Spinal cord (tissue), 10 donors: Measurements from ENCODE around the gene DCTN5. TPM values are rescaled to one million over a fixed set of nuclear protein-coding genes. Genes with fewer than 3 reads are reported as not detected.
"Not testable (repeated sequence)": the region's sequence is repeated elsewhere in the genome, so short reads cannot be mapped to it uniquely, and the experiment has no call there.

Source experiments
- DNase-seq, 6 donors: peaks; one replicate each; pipeline versions ENCODE4 v3.0.0 to v3.0.0-alpha.2; 2013 to 2015; ENCODE audit warnings: low spot score in 6 of 6, low read depth in 4 of 6
- H3K27ac ChIP-seq: one replicate; pipeline ENCODE4 v1.5.1; 2013; ENCODE audit warnings: low read depth, low read length, control low read depth
- H3K27me3 ChIP-seq: one replicate; pipeline ENCODE4 v1.6.1; 2013; ENCODE audit warnings: low read length; ENCODE audit not compliant: control insufficient read depth, insufficient read depth
- H3K36me3 ChIP-seq: one replicate; pipeline ENCODE4 v1.6.1; 2013; ENCODE audit warnings: low read length; ENCODE audit not compliant: control insufficient read depth, insufficient read depth
- H3K4me1 ChIP-seq: one replicate; pipeline ENCODE4 v1.6.1; 2013; ENCODE audit warnings: low read length; ENCODE audit not compliant: control insufficient read depth, insufficient read depth
- H3K4me3 ChIP-seq: one replicate; pipeline ENCODE4 v1.5.1; 2013; ENCODE audit warnings: low read depth, low read length, control low read depth
- H3K9me3 ChIP-seq: one replicate; pipeline ENCODE4 v1.6.1; 2013; ENCODE audit warnings: low read length; ENCODE audit not compliant: control insufficient read depth, insufficient read depth
- WGBS: methylation state at CpG from one replicate; pipeline ENCODE4 v1.1.5; 2013; ENCODE audit warnings: missing lambda C conversion rate; ENCODE audit not compliant: insufficient coverage; 5-methylcytosine and 5-hydroxymethylcytosine counted together
- polyA plus RNA-seq, 2 donors: library from polyadenylated mRNA; unstranded; fragments of 120-200 nt; gene quantifications; one replicate each; pipeline ENCODE4 v1.2.1, GENCODE V29; 2013; ENCODE audit not compliant: insufficient read length in 2 of 2
- total RNA-seq, 2 donors: library from RNA; depleted of rRNA in 1 of 2; stranded (reverse); fragments of 120-200 nt in 1 of 2; fragments of >200 nt in 1 of 2; gene quantifications; one replicate each; pipeline versions ENCODE4 v1.2.3 to v1.2.4, GENCODE V29; 2013 to 2014
- donor health status: healthy.

Gene DCTN5
- total and polyA plus RNA-seq, 4 donors, result 53.2 to 67.9 (median 59.5) TPM

DNA sequence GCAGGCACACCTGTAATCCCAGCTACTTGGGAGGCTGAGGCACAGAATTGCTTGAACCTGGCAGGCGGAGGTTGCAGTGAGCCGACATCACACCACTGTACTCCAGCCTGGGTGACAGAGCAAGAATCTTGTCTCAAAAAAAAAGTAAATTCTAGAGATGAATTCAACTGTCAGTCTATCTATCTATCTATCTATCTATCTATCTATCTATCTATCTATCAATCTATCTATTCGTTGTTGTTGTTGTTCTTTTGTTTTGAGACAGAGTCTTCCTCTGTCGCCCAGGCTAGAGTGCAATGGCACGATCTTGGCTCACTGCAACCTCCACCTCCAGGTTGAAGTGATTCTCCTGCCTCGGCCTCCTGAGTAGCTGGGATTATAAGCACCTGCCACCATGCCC lies 30.4 kb upstream of the DCTN5 start:
- not testable (repeated sequence) for H3K27ac ChIP-seq, H3K4me3 ChIP-seq, H3K27me3 ChIP-seq, H3K4me1 ChIP-seq, DNase-seq, H3K9me3 ChIP-seq
- peaks cover 31% of the 10 kb centered on the region for H3K36me3 ChIP-seq
- 100% methylated on average over 4 of the region's 6 CpGs for WGBS

DNA sequence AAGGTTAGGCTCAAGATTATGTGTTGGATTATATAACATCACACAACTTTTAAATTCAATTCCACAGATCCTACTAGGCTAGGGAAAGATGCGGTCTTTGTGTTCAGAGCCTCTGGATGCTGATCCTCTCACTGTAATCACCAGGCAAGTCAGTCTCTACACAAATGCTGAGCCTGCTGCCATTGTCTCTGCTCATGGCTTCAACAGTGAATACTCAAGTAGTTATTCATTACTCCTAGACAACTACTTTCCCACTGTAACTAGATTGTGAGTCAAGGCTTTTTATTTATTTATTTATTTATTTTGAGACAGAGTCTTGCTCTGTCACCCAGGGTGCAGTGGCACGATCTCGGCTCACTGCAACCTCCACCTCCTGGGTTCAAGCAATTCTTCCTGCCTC lies 29.3 kb upstream of the DCTN5 start:
- Histone ChIP-seq H3K9me3 (no peaks in the 10 kb centered on the region), H3K36me3 (peaks cover 24% of the 10 kb centered on the region), H3K27me3 (no peaks in the 10 kb centered on the region), H3K4me3 (no peak overlapping the region), H3K27ac (no peak overlapping the region), H3K4me1 (no peaks in the 10 kb centered on the region)
- 100% methylated on average over 1 of the region's 3 CpGs for WGBS
- no peak for DNase-seq

DNA sequence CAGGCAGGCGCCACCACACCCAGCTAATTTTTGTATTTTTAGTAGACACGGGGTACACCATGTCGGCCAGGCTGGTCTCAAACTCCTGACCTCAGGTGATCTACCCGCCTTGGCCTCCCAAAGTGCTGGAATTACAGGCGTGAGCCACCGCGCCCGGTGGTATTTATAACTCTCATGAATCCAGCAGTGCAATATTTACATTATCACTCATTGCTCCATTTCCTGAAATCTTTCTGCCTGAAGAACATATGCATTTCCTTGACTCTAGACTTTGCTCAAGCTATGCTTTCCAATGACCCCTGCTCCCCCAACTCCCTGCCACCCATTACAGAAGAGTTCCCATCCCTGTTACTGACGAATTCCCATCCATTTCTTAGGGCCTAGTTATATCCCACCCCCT lies 25.5 kb upstream of the DCTN5 start:
- Histone ChIP-seq H3K9me3 (no peaks in the 10 kb centered on the region), H3K4me3 (no peak overlapping the region), H3K36me3 (peaks cover 43% of the 10 kb centered on the region), H3K27ac (no peak overlapping the region), H3K4me1 (no peaks in the 10 kb centered on the region), H3K27me3 (no peaks in the 10 kb centered on the region)
- no peak for DNase-seq
- 99% methylated on average over 9 of the region's 9 CpGs for WGBS

DNA sequence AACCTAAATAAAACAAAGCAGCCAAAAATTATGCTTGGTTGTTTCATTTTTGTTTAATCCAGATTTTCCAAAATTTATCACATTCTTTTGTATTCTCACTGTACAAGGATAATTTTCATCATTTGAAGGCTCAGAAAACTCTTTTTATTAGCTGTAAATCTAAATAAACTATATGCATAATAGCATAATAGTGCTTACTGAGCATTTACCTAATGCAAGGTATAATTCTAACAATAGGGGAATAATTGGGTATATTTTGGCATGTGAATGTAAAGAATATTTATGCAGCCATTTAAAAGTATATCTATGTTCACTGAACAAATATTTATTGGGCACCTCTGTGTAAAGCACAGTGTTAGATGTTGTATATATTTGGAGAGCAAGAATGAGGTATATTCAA lies 17.2 kb upstream of the DCTN5 start:
- no peak overlapping the region for H3K4me3 ChIP-seq
- no peak for DNase-seq
- no peaks in the 10 kb centered on the region for H3K4me1 ChIP-seq
- no peak overlapping the region for H3K27ac ChIP-seq
- no peaks in the 10 kb centered on the region for H3K9me3 ChIP-seq
- H3K27me3 ChIP-seq, result no peaks in the 10 kb centered on the region
- peaks cover 51% of the 10 kb centered on the region for H3K36me3 ChIP-seq

DNA sequence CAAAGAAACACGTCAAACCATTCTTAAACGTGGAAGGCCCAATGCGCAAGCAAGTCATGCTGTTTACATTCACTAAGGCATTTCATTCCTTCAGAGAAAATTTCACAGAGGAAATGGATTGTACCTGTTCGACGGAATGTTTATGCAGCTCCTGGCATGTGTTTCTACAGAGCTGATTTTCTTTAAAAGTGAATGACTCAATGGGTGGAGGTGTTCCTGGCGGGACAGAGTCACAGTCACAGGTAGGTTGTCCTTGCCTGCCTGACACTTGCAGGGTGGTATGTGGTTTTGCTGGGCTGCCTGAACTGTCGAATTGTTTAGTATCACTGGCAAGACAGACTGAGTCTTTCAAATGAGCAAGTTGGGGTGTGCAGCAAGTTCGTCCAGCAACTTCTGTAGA lies 11.8 kb upstream of the DCTN5 start:
- Histone ChIP-seq H3K27me3 (no peaks in the 10 kb centered on the region), H3K36me3 (peaks cover 44% of the 10 kb centered on the region), H3K9me3 (no peaks in the 10 kb centered on the region), H3K4me3 (no peak overlapping the region), H3K4me1 (no peaks in the 10 kb centered on the region), H3K27ac (no peak overlapping the region)
- DNase-seq, result no peak
- WGBS, result 92% methylated on average over 8 of the region's 8 CpGs

DNA sequence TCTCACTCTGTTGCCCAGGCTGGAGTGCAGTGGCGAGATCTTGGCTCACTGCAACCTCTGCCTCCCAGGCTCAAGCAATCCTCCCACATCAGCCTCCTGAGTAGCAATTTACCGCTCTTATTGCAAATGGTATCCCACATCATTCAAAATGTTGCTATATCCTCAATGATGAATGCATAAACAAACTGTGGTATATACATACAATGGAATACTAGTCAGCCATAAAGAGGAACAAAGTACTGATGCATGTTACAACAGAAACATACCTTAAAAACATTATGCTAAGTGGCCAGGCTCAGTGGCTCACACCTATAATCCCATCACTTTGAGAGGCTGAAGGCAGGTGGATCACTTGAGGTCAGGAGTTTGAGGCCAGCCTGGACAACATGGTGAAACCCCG lies 9.4 kb upstream of the DCTN5 start:
- not testable (repeated sequence) for H3K9me3 ChIP-seq, H3K4me1 ChIP-seq, H3K27me3 ChIP-seq, H3K4me3 ChIP-seq, H3K27ac ChIP-seq, DNase-seq
- peaks cover 32% of the 10 kb centered on the region for H3K36me3 ChIP-seq
- WGBS, result 90% methylated on average over 2 of the region's 3 CpGs

DNA sequence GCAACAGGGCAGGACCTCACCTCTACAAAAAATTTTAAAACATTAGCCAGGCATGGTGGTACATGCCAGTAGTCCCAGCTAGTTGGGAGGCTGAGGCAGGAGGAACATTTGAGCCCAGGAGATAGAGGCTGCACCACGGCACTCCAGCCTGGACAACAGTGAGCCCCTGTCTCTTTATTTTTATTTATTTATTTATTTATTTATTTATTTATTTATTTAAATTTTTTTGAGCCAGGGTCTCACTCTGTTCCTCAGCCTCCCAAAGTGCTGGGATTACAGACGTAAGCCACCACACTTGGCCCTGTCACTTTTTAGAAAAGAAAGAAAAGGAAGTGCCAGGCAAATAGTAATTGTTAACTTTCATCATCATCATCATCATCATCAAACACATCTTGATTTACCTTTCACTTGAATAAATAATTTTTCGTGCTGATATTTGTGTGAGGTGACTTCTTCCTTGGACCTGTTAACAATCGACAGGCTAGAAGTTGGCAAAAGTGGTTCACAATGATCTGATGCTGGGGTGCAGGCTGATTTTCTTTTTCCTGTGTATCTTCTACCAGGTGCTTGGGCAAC lies 6.7 kb upstream of the DCTN5 start:
- 89% methylated on average over 1 of the region's 4 CpGs for WGBS
- no peak for DNase-seq
- Histone ChIP-seq H3K27me3 (no peaks in the 10 kb centered on the region), H3K27ac (no peak overlapping the region), H3K4me3 (no peak overlapping the region), H3K4me1 (no peaks in the 10 kb centered on the region), H3K9me3 (no peaks in the 10 kb centered on the region), H3K36me3 (peaks cover 26% of the 10 kb centered on the region)

DNA sequence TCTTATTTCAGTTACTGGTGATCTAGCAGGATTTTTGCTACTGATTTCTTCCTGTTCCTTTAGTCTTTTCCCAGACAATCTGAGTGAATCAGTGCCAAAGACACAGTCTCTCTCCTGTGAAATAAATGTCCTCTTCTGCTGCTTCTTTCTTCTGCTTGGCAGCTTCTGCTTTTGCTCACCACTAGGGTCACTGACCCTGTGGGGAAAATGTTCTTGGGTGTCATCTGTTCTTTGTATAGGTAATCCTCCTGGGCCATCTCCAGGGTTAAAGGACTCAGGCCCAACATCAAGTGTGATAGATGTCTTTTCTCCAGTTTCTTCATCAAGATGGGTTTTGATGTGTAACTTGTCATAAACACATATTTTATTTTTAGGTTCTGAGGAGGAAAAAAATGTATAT lies 5.3 kb upstream of the DCTN5 start:
- H3K9me3 ChIP-seq, result no peaks in the 10 kb centered on the region
- no peak for DNase-seq
- H3K27me3 ChIP-seq, result no peaks in the 10 kb centered on the region
- no peak overlapping the region for H3K4me3 ChIP-seq
- H3K27ac ChIP-seq, result no peak overlapping the region
- H3K36me3 ChIP-seq, result peaks cover 22% of the 10 kb centered on the region
- peaks cover 9% of the 10 kb centered on the region for H3K4me1 ChIP-seq

DNA sequence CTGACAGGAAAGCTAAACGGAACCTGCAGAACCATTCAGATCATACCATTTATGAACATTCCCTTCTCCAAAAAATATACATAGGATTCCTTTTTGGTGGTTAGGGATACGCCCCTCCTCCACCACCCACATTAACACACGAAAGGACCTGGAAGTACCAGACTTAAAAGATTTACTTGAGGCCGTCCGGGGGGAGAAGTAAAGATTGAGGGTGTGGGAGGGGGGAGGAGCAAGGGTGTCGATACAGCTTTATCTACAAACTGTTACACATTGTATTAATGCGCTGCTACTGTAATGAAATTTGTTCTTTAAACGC lies 693 bp upstream of the DCTN5 start:
- Histone ChIP-seq H3K9me3 (no peaks in the 10 kb centered on the region), H3K4me1 (peaks cover 20% of the 10 kb centered on the region), H3K36me3 (peaks cover 24% of the 10 kb centered on the region), H3K27ac (peak overlapping the region; percentile 53), H3K27me3 (no peaks in the 10 kb centered on the region), H3K4me3 (peak overlapping the region; percentile 94)
- no peak for DNase-seq
- no CpG with 5 or more reads among the region's 8 CpGs for WGBS

DNA sequence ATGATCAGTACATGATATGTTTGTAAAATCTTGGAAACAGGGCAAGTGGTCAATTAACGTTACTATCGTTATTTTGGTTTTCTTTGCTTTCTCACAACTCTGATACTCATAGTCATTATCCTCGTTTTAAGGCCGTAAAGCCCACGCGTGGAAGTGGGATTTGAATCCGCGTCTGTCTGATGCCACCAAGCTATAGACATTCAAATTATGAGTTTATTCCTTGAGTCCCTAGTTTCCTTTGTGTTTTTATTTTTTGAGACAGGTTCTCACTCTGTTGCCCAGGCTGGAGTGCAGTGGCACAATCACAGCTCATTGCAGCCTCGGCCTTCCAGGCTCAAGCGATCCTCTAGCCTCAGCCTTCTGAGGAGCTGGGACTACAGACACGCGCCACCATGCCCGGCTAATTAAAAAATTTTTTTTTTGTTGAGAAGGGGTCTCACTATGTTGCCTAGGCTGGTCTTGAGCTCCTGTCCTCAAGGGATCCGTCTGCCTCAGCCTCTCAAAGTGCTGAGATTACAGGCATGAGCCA lies 1.0 kb downstream of the DCTN5 start:
- H3K4me1 ChIP-seq, result peaks cover 20% of the 10 kb centered on the region
- H3K27me3 ChIP-seq, result no peaks in the 10 kb centered on the region
- H3K36me3 ChIP-seq, result peaks cover 26% of the 10 kb centered on the region
- WGBS, result 85% methylated on average over 6 of the region's 14 CpGs
- DNase-seq, result no peak
- H3K4me3 ChIP-seq, result peak overlapping the region; percentile 94
- H3K27ac ChIP-seq, result no peak overlapping the region
- no peaks in the 10 kb centered on the region for H3K9me3 ChIP-seq
